Kidney epithelial cell (primary cell): ENCODE measurements around the gene EGLN3. TPM values are rescaled to one million over a fixed set of nuclear protein-coding genes. Genes with fewer than 3 reads are reported as not detected.

ENCODE experiments used
- DNase-seq: peaks from one replicate; pipeline ENCODE4 v3.0.0-alpha.2; 2010; ENCODE audit warnings: low read depth
- H3K27me3 ChIP-seq: 2 replicates; pipeline ENCODE4 v1.6.0; 2011; ENCODE audit warnings: low read length; ENCODE audit not compliant: control insufficient read depth, insufficient read depth
- H3K36me3 ChIP-seq: 2 replicates; pipeline ENCODE4 v1.5.1; 2011; ENCODE audit warnings: low read length; ENCODE audit not compliant: control insufficient read depth, insufficient read depth
- H3K4me3 ChIP-seq: 2 replicates; pipeline ENCODE4 v1.5.1; 2011; ENCODE audit warnings: low read depth, mild to moderate bottlenecking, control low read depth, low read length
- CTCF ChIP-seq: IDR thresholded peaks from 2 replicates; pipeline ENCODE4 v1.5.1; 2011; ENCODE audit warnings: mild to moderate bottlenecking, moderate library complexity, low read length, control low read depth, inconsistent platforms; ENCODE audit not compliant: insufficient read depth, poor library complexity, severe bottlenecking
- total RNA-seq: library from RNA; depleted of rRNA; stranded (reverse); fragments of >200 nt; gene quantifications from 2 replicates; pipeline ENCODE4 v1.2.3, GENCODE V29; 2015

EGLN3 gene
- total RNA-seq, 1 donor from 2014 or later = 1.6 TPM

- no peak for DNase-seq
- no peaks in the 10 kb centered on the region for H3K27me3 ChIP-seq
- TF ChIP-seq CTCF = no peak
- no peaks in the 10 kb centered on the region for H3K36me3 ChIP-seq
- H3K4me3 ChIP-seq = no peak overlapping the region
These were observed 41.3 kb downstream of the EGLN3 start for GRCh38 chr14:33909380-33910084.

GRCh38 chr14:33908540-33909223 lies 42.2 kb downstream of the EGLN3 start:
- TF ChIP-seq CTCF = peak; percentile 47
- no peaks in the 10 kb centered on the region for H3K36me3 ChIP-seq
- H3K27me3 ChIP-seq = no peaks in the 10 kb centered on the region
- no peak overlapping the region for H3K4me3 ChIP-seq
- DNase-seq = no peak

- no peak for TF ChIP-seq CTCF
- DNase-seq = no peak
- no peaks in the 10 kb centered on the region for H3K36me3 ChIP-seq
- no peak overlapping the region for H3K4me3 ChIP-seq
- no peaks in the 10 kb centered on the region for H3K27me3 ChIP-seq
These were observed 43.9 kb downstream of the EGLN3 start for GRCh38 chr14:33906968-33907367.

- DNase-seq = no peak
- Histone ChIP-seq H3K27me3 (no peaks in the 10 kb centered on the region), H3K36me3 (no peaks in the 10 kb centered on the region), H3K4me3 (no peak overlapping the region)
- no peak for TF ChIP-seq CTCF
These were observed 46.3 kb downstream of the EGLN3 start for GRCh38 chr14:33904609-33905008.

GRCh38 chr14:33903369-33903768 lies 47.5 kb downstream of the EGLN3 start:
- TF ChIP-seq CTCF = no peak
- no peak for DNase-seq
- Histone ChIP-seq H3K27me3 (no peaks in the 10 kb centered on the region), H3K4me3 (no peak overlapping the region), H3K36me3 (no peaks in the 10 kb centered on the region)

- DNase-seq = no peak
- H3K27me3 ChIP-seq = no peaks in the 10 kb centered on the region
- no peak overlapping the region for H3K4me3 ChIP-seq
- TF ChIP-seq CTCF = no peak
- H3K36me3 ChIP-seq = no peaks in the 10 kb centered on the region
These were observed 48.5 kb downstream of the EGLN3 start for GRCh38 chr14:33902363-33902762.
